Tibial artery (tissue), 4 donors: Measurements from ENCODE around the gene ABLIM2.

Source experiments
- DNase-seq, 2 donors: peaks; one replicate each; pipeline ENCODE4 v3.0.0-alpha.2; 2019
- H3K27ac ChIP-seq, 2 donors: fragments of 200-600 bp; sonication (generic) in 1 of 2; 1 replicate in 1 of 2; 2 replicates in 1 of 2; pipeline ENCODE4 v1.5.1; 2018 to 2019; ENCODE audit warnings: mild to moderate bottlenecking in 1 of 2
- H3K27me3 ChIP-seq, 2 donors: fragments of 200-600 bp; sonication (generic) in 1 of 2; one replicate each; pipeline versions ENCODE4 v1.5.1 to v1.6.0; 2016 to 2019
- H3K36me3 ChIP-seq, 3 donors: fragments of 200-600 bp; sonication (generic) in 2 of 3; one replicate each; pipeline ENCODE4 v1.5.1; 2016 to 2019; ENCODE audit warnings: mild to moderate bottlenecking in 2 of 3
- H3K4me1 ChIP-seq, 4 donors: fragments of 200-600 bp; sonication (generic) in 2 of 4; 1 replicate in 3 of 4; 2 replicates in 1 of 4; pipeline ENCODE4 v1.5.1; 2016 to 2019
- H3K4me3 ChIP-seq, 2 donors: fragments of 200-600 bp; sonication (generic) in 1 of 2; 1 replicate in 1 of 2; 2 replicates in 1 of 2; pipeline ENCODE4 v1.5.1; 2018 to 2019; ENCODE audit warnings: mild to moderate bottlenecking in 2 of 2
- H3K9me3 ChIP-seq, 3 donors: fragments of 200-600 bp; sonication (generic) in 1 of 3; one replicate each; pipeline ENCODE4 v1.5.1; 2016 to 2019
- CTCF ChIP-seq, 2 experiments: fragments of 200-600 bp in 1 of 2; fragments of 450-650 bp in 1 of 2; IDR thresholded peaks; one replicate each; pipeline ENCODE4 v1.5.1; 2017 to 2019; ENCODE audit warnings: antibody characterized with exemption in 2 of 2, mild to moderate bottlenecking in 1 of 2, moderate library complexity in 1 of 2
- intact Hi-C: fragments of 100-400 bp; cut with DNase I; formaldehyde crosslinking; loops from one replicate; pipeline ENCODE4 v1.15.0; 2023; ENCODE audit warnings: low total_unique reads

The ABLIM2 gene

GRCh38 chr4:8013976-8014726, 144.5 kb downstream of the ABLIM2 start:
- TF ChIP-seq CTCF (IDR thresholded peaks at IDR 0.05): no peak
- H3K4me1 ChIP-seq: peaks cover 0 to 8% (median 0%) of the 10 kb centered on the region in 4 donors
- H3K36me3 ChIP-seq: no peaks in the 10 kb centered on the region
- no peak overlapping the region for H3K27ac ChIP-seq
- DNase-seq: no peak
- H3K4me3 ChIP-seq: no peak overlapping the region
- intact Hi-C loops: no loop called here
- H3K27me3 ChIP-seq: no peaks in the 10 kb centered on the region
- H3K9me3 ChIP-seq: no peaks in the 10 kb centered on the region

GRCh38 chr4:8012517-8012916, 146.1 kb downstream of the ABLIM2 start:
- peaks cover 0 to 4% (median 3%) of the 10 kb centered on the region in 3 donors for H3K36me3 ChIP-seq
- H3K27ac ChIP-seq: no peak overlapping the region
- intact Hi-C loops: no loop called here
- no peak for DNase-seq
- peaks cover 0 to 8% (median 0%) of the 10 kb centered on the region in 4 donors for H3K4me1 ChIP-seq
- H3K9me3 ChIP-seq: no peaks in the 10 kb centered on the region
- no peak overlapping the region for H3K4me3 ChIP-seq
- no peak for TF ChIP-seq CTCF (IDR thresholded peaks at IDR 0.05)
- H3K27me3 ChIP-seq: no peaks in the 10 kb centered on the region

GRCh38 chr4:8010618-8011017, 148.0 kb downstream of the ABLIM2 start:
- no peak overlapping the region for H3K27ac ChIP-seq
- intact Hi-C loops: no loop called here

GRCh38 chr4:8009710-8010511, 148.7 kb downstream of the ABLIM2 start:
- H3K4me1 ChIP-seq: peaks cover 0 to 8% (median 0%) of the 10 kb centered on the region in 4 donors
- peaks cover 6 to 8% (median 7%) of the 10 kb centered on the region in 3 donors for H3K36me3 ChIP-seq
- no peak overlapping the region for H3K4me3 ChIP-seq
- no peak for DNase-seq
- no peaks in the 10 kb centered on the region for H3K27me3 ChIP-seq
- no peaks in the 10 kb centered on the region for H3K9me3 ChIP-seq
- TF ChIP-seq CTCF (IDR thresholded peaks at IDR 0.05): no peak
- no peak overlapping the region for H3K27ac ChIP-seq
- intact Hi-C loops: no loop called here

More at GRCh38 chr4:8010618-8011017, 148.0 kb downstream of the ABLIM2 start:
- H3K27me3 ChIP-seq: no peaks in the 10 kb centered on the region
- DNase-seq: no peak
- TF ChIP-seq CTCF (IDR thresholded peaks at IDR 0.05): no peak
- peaks cover 0 to 8% (median 0%) of the 10 kb centered on the region in 4 donors for H3K4me1 ChIP-seq
- no peaks in the 10 kb centered on the region for H3K9me3 ChIP-seq
- no peak overlapping the region for H3K4me3 ChIP-seq
- peaks cover 0 to 8% (median 7%) of the 10 kb centered on the region in 3 donors for H3K36me3 ChIP-seq

GRCh38 chr4:8009097-8009496, 149.5 kb downstream of the ABLIM2 start:
- Histone ChIP-seq H3K27ac (no peak overlapping the region), H3K27me3 (no peaks in the 10 kb centered on the region), H3K36me3 (peaks cover 7 to 9% (median 8%) of the 10 kb centered on the region in 3 donors), H3K4me3 (no peak overlapping the region), H3K9me3 (no peaks in the 10 kb centered on the region), H3K4me1 (peaks cover 0 to 8% (median 0%) of the 10 kb centered on the region in 4 donors)
- DNase-seq: no peak
- no peak for TF ChIP-seq CTCF (IDR thresholded peaks at IDR 0.05)
- intact Hi-C loops: no loop called here
